Neural crest cell (in vitro differentiated cells): Measurements from ENCODE around the gene PTTG1IP. TPM values are rescaled to one million over a fixed set of nuclear protein-coding genes. Genes with fewer than 3 reads are reported as not detected.

Source experiments
- DNase-seq: peaks from one replicate; pipeline ENCODE4 v3.0.0; 2021; ENCODE audit warnings: low read depth, mixed read lengths, low spot score
- H3K27ac Mint-ChIP-seq: one replicate; pipeline ENCODE4 v1.8.0; 2021; ENCODE audit warnings: mild to moderate bottlenecking, mixed read lengths; ENCODE audit not compliant: unreplicated experiment
- H3K27me3 Mint-ChIP-seq: 2 replicates; pipeline ENCODE4 v1.8.0; 2021; ENCODE audit warnings: low read depth, mild to moderate bottlenecking, mixed read lengths
- H3K36me3 Mint-ChIP-seq: 2 replicates; pipeline ENCODE4 v1.8.0; 2021; ENCODE audit warnings: low read depth, mild to moderate bottlenecking, mixed read lengths
- H3K4me1 Mint-ChIP-seq: 2 replicates; pipeline ENCODE4 v1.8.0; 2021; ENCODE audit warnings: mixed read lengths
- H3K4me3 Mint-ChIP-seq: one replicate; pipeline ENCODE4 v1.8.0; 2021; ENCODE audit warnings: mild to moderate bottlenecking, mixed read lengths
- H3K9me3 Mint-ChIP-seq: 2 replicates; pipeline ENCODE4 v1.8.0; 2021; ENCODE audit warnings: mixed read lengths
- CTCF ChIP-seq: fragments of 200-600 bp; sonication (generic); conservative IDR thresholded peaks from 2 replicates; pipeline ENCODE4 v1.5.0; 2021; ENCODE audit warnings: antibody characterized with exemption, mild to moderate bottlenecking
- total RNA-seq: library from RNA; stranded (reverse); gene quantifications from 2 replicates; pipeline ENCODE4 v1.2.1, GENCODE V29; 2021

PTTG1IP gene
- total RNA-seq, 1 donor from 2014 or later, result 164 TPM

GRCh38 chr21:44831227-44831860 is 42.1 kb downstream of the PTTG1IP start:
- DNase-seq, result no peak

GRCh38 chr21:44829507-44830092 is 43.9 kb downstream of the PTTG1IP start:
- Mint-ChIP-seq H3K36me3 (peaks cover 4% of the 10 kb centered on the region), H3K9me3 (peaks cover 13% of the 10 kb centered on the region), H3K4me1 (no peaks in the 10 kb centered on the region), H3K27ac (no peak overlapping the region), H3K27me3 (peaks cover 20% of the 10 kb centered on the region), H3K4me3 (no peak overlapping the region)
- no peak for DNase-seq
- TF ChIP-seq CTCF, result no peak

More at GRCh38 chr21:44831227-44831860, 42.1 kb downstream of the PTTG1IP start:
- TF ChIP-seq CTCF, result no peak
- H3K27ac Mint-ChIP-seq, result no peak overlapping the region
- H3K4me3 Mint-ChIP-seq, result no peak overlapping the region
- peaks cover 17% of the 10 kb centered on the region for H3K27me3 Mint-ChIP-seq
- no peaks in the 10 kb centered on the region for H3K4me1 Mint-ChIP-seq
- H3K9me3 Mint-ChIP-seq, result peaks cover 13% of the 10 kb centered on the region
- H3K36me3 Mint-ChIP-seq, result peaks cover 4% of the 10 kb centered on the region

- H3K4me3 Mint-ChIP-seq, result no peak overlapping the region
- peaks cover 17% of the 10 kb centered on the region for H3K9me3 Mint-ChIP-seq
- H3K4me1 Mint-ChIP-seq, result no peaks in the 10 kb centered on the region
- H3K27me3 Mint-ChIP-seq, result peaks cover 23% of the 10 kb centered on the region
- peaks cover 8% of the 10 kb centered on the region for H3K36me3 Mint-ChIP-seq
- H3K27ac Mint-ChIP-seq, result no peak overlapping the region
- no peak for TF ChIP-seq CTCF
- DNase-seq, result no peak
Measured at GRCh38 chr21:44828362-44829056, 45.0 kb downstream of the PTTG1IP start.

GRCh38 chr21:44823179-44823660 is 50.3 kb downstream of the PTTG1IP start:
- Mint-ChIP-seq H3K27me3 (peaks cover 13% of the 10 kb centered on the region), H3K4me3 (no peak overlapping the region), H3K36me3 (peaks cover 18% of the 10 kb centered on the region), H3K4me1 (no peaks in the 10 kb centered on the region), H3K9me3 (peaks cover 27% of the 10 kb centered on the region), H3K27ac (no peak overlapping the region)
- TF ChIP-seq CTCF, result no peak
- no peak for DNase-seq

GRCh38 chr21:44822484-44823178 is 50.9 kb downstream of the PTTG1IP start:
- TF ChIP-seq CTCF, result no peak
- Mint-ChIP-seq H3K4me3 (no peak overlapping the region), H3K36me3 (peaks cover 15% of the 10 kb centered on the region), H3K27ac (no peak overlapping the region), H3K4me1 (no peaks in the 10 kb centered on the region), H3K27me3 (peaks cover 12% of the 10 kb centered on the region), H3K9me3 (peaks cover 24% of the 10 kb centered on the region)
- no peak for DNase-seq
